Prostate gland (tissue), 2 donors: ENCODE results near the gene NGDN.

ENCODE experiments used
- CTCF ChIP-seq, 4 experiments: fragments of 200-600 bp in 2 of 4; fragments of 450-650 bp in 2 of 4; sonication (generic) in 2 of 4; IDR thresholded peaks; 1 replicate in 3 of 4; 2 replicates in 1 of 4; pipeline ENCODE4 v1.5.1; 2016 to 2019; ENCODE audit warnings: antibody characterized with exemption in 4 of 4, mild to moderate bottlenecking in 2 of 4, moderate library complexity in 2 of 4
- POLR2A ChIP-seq: fragments of 450-650 bp; IDR thresholded peaks from one replicate; pipeline ENCODE4 v1.6.1; 2016; ENCODE audit warnings: antibody characterized with exemption, mild to moderate bottlenecking
- POLR2AphosphoS5 ChIP-seq: sonication (generic); formaldehyde crosslinking; IDR thresholded peaks from one replicate; pipeline ENCODE4 v1.6.1; 2017; ENCODE audit warnings: antibody characterized with exemption

DNA sequence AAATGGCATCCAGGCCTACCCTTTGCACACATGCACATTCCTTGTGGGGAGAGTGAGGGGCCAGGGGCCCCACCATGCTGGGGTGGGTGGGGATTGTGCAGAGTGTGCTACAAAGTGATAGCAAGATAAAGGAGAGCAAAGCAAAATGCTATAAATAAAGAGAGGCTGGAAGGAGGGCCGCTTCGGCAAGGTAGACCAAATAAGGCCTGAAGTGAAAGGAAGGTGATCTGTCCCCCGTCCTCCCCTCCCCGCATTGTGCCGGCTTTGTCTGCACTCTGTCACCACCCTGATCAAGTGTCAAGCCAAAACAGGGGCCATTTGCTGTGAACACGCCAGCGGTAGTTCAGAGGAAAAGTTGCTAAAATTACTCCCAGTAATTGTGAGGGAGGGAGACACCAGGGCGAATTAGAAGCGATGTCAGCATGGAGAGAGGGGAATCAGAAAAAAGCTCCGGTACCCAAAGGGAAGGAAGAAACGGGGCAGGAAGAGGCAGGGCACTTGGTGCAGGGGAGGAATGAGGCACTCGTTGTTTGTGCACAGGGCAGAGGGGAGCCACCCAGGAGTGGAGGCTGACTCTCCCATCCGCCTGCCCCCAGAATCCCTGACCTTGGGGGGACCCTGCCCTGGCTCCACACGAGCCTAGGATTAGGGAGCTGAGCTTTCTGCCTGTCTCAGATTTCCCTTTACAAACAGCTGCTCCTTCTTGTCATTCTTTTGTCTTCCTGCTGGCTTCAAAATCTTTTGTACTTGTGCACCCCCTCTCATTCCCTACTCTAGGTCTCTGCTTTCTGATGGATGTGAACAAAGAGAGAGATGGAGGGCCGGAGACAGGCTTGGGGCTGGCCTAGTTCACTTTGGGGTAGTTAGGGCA is 31.2 kb upstream of the NGDN start:
- no peak for TF ChIP-seq CTCF (IDR thresholded peaks at IDR 0.05)
- no peak for TF ChIP-seq POLR2A
- no peak for TF ChIP-seq POLR2AphosphoS5
